ENCODE measurements around the gene MYO6. TPM values are rescaled to one million over a fixed set of nuclear protein-coding genes. Genes with fewer than 3 reads are reported as not detected.

MYO6 gene
- total and polyA plus RNA-seq, 8 donors: 14.6 to 80.4 (median 35.0) TPM

DNA sequence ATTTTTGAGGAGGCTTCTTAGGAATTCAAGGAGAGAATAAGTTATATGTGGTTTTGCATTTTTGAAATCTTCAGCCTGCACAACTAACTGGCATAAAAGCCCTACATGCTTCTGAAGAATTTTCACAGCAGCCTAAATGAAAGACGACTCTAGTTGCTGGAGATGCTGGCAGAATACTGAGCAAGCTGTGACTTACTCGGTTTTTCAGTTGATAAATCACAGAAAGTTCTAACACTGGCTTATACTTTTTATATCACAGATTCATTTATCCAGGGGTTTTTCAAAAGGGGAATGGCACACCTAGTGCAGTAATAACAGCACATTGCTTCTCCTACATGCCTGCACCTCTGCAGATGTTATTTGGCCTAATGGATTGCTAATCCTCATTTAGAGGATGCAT is 188.8 kb downstream of the MYO6 start:
- Histone ChIP-seq H3K27me3 (peaks cover 0 to 9% (median 5%) of the 10 kb centered on the region in 3 donors), H3K4me3 (no peak overlapping the region), H3K27ac (no peak overlapping the region), H3K4me1 (peaks cover 6 to 14% (median 12%) of the 10 kb centered on the region in 4 donors), H3K36me3 (no peaks in the 10 kb centered on the region), H3K9me3 (no peaks in the 10 kb centered on the region)
- TF ChIP-seq EP300 (IDR thresholded peaks at IDR 0.05) (no peak), POLR2A (IDR thresholded peaks at IDR 0.05) (no peak), POLR2AphosphoS5 (IDR thresholded peaks at IDR 0.05) (no peak)
- TF ChIP-seq, protein P1, sequence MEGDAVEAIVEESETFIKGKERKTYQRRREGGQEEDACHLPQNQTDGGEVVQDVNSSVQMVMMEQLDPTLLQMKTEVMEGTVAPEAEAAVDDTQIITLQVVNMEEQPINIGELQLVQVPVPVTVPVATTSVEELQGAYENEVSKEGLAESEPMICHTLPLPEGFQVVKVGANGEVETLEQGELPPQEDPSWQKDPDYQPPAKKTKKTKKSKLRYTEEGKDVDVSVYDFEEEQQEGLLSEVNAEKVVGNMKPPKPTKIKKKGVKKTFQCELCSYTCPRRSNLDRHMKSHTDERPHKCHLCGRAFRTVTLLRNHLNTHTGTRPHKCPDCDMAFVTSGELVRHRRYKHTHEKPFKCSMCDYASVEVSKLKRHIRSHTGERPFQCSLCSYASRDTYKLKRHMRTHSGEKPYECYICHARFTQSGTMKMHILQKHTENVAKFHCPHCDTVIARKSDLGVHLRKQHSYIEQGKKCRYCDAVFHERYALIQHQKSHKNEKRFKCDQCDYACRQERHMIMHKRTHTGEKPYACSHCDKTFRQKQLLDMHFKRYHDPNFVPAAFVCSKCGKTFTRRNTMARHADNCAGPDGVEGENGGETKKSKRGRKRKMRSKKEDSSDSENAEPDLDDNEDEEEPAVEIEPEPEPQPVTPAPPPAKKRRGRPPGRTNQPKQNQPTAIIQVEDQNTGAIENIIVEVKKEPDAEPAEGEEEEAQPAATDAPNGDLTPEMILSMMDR (IDR thresholded peaks at IDR 0.05): no peak
- intact Hi-C loops (cut with DNase I; ENCODE audit: low total_unique reads): loop anchor here (5.0 to 10.0 kb wide), 2 partner anchors 417 to 1519 kb away; no protein-coding TSS in a partner anchor
- WGBS, 5 donors: 58 to 79% (median 70%) methylated on average over 2 of the region's 2 CpGs
- DNase-seq: no peak

DNA sequence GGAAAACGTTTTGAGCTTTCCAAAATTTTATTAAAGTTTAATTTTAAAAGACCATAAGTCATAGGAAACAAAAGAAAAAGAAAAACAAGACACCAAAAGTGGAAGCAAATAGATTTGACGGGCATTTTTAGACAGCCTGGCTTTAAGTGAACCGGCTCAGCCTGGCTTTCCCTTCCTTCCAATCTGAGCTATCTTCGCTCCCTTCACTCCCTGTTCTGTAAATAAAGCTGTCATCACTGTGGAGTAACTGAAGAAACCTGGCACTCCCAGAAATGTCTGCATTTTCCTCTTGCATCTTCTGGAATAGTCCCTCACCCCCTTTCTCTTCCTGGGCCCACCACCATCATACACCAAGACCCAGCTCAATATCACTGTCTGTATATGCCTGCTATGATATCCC is 191.5 kb downstream of the MYO6 start:
- H3K27ac ChIP-seq: no peak overlapping the region
- H3K27me3 ChIP-seq: peaks cover 0 to 13% (median 0%) of the 10 kb centered on the region in 3 donors
- 54 to 73% (median 64%) methylated on average over 4 of the region's 4 CpGs for WGBS, 5 donors
- no peaks in the 10 kb centered on the region for H3K9me3 ChIP-seq
- intact Hi-C loops (cut with DNase I; ENCODE audit: low total_unique reads): no loop called here
- DNase-seq: no peak
- no peaks in the 10 kb centered on the region for H3K36me3 ChIP-seq
- no peak overlapping the region for H3K4me3 ChIP-seq
- peaks cover 0 to under 1% (median under 1%) of the 10 kb centered on the region in 4 donors for H3K4me1 ChIP-seq
- TF ChIP-seq EP300 (IDR thresholded peaks at IDR 0.05): no peak
- TF ChIP-seq, protein P1 (IDR thresholded peaks at IDR 0.05): no peak
- TF ChIP-seq POLR2AphosphoS5 (IDR thresholded peaks at IDR 0.05): no peak
- TF ChIP-seq POLR2A (IDR thresholded peaks at IDR 0.05): no peak

DNA sequence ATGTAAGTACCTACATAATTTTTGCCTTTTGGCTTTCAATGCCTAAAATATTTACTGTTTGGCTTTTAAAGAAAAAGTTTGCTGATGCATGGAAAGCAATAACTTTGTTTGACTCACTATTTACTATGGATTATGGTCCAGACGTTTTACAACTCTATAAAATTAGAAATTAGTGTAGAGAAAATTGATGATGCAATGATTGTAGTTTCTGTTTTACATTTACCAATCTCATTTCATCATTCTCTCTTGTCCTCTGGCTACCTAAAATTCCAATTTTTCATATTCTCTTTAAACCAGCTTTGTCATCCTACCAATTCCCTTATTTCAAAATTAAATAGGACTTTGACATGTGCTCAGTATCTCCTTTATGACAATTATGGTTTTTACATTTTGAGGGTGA is 192.5 kb downstream of the MYO6 start:
- 15 to 50% (median 31%) methylated on average over 1 of the region's 1 CpG for WGBS, 5 donors
- peaks cover 0 to 9% (median 0%) of the 10 kb centered on the region in 3 donors for H3K27me3 ChIP-seq

DNA sequence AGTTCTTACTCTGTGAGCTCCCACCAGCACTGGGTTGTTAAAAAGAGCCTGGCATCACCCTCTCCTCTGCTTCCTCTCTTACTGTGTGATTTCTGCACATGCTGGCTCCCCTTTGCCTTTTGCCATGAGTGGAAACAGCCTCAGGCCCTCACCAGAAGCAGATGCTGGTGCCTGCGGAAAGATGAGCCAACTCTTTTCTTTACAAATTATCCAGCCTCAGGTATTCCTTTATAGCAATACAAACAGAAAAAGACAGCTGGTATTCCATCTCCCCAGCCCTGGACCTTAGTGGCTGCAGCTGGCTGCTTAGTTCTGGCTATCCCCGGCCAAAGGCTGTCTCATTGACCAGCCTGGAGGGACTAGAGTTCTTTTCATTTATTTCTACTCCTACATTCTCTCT is 194.3 kb downstream of the MYO6 start:
- H3K27me3 ChIP-seq: peaks cover 0 to 9% (median 2%) of the 10 kb centered on the region in 3 donors
- H3K4me1 ChIP-seq: peaks cover 0 to 6% (median 2%) of the 10 kb centered on the region in 4 donors
- 87 to 94% (median 90%) methylated on average over 2 of the region's 2 CpGs for WGBS, 5 donors
- no peaks in the 10 kb centered on the region for H3K9me3 ChIP-seq
- no peak overlapping the region for H3K4me3 ChIP-seq
- TF ChIP-seq, protein P1 (IDR thresholded peaks at IDR 0.05): no peak
- H3K36me3 ChIP-seq: no peaks in the 10 kb centered on the region
- H3K27ac ChIP-seq: no peak overlapping the region
- no peak for DNase-seq
- intact Hi-C loops (cut with DNase I; ENCODE audit: low total_unique reads): no loop called here

More for the DNA sequence above, 192.5 kb downstream of the MYO6 start:
- Histone ChIP-seq H3K9me3 (no peaks in the 10 kb centered on the region), H3K4me3 (no peak overlapping the region), H3K27ac (no peak overlapping the region), H3K4me1 (peaks cover 0 to 6% (median 2%) of the 10 kb centered on the region in 4 donors), H3K36me3 (no peaks in the 10 kb centered on the region)
- TF ChIP-seq POLR2AphosphoS5 (IDR thresholded peaks at IDR 0.05) (no peak), POLR2A (IDR thresholded peaks at IDR 0.05) (no peak), EP300 (IDR thresholded peaks at IDR 0.05) (no peak)
- TF ChIP-seq, protein P1 (IDR thresholded peaks at IDR 0.05): no peak
- intact Hi-C loops (cut with DNase I; ENCODE audit: low total_unique reads): no loop called here
- DNase-seq: no peak

Data from stomach (tissue), 9 donors.